IgD-negative memory B cell (primary cell): ENCODE measurements around the gene CBLL1. TPM values are rescaled to one million over a fixed set of nuclear protein-coding genes. Genes with fewer than 3 reads are reported as not detected.

Experiments
- polyA plus RNA-seq: library from polyadenylated mRNA; unstranded; fragments of 300-500 nt; fragmentation: Illumina TruSeq; gene quantifications from one replicate; pipeline ENCODE4 v1.2.3, GENCODE V29; 2021

Gene CBLL1
- polyA plus RNA-seq, 1 donor from 2014 or later = 74.9 TPM

Other genes starting within 250 kb of the CBLL1 start
- 27.3 TPM for gene COG5, start 180.2 kb upstream of the CBLL1 start, polyA plus RNA-seq
- 5.9 TPM for gene DUS4L, start 180.2 kb upstream of the CBLL1 start, polyA plus RNA-seq
- gene BCAP29, start 163.9 kb upstream of the CBLL1 start, polyA plus RNA-seq = 43.6 TPM
- gene SLC26A4, start 83.3 kb upstream of the CBLL1 start, polyA plus RNA-seq = not detected
- gene SLC26A3, start 59.1 kb downstream of the CBLL1 start, polyA plus RNA-seq = not detected
- 45.2 TPM for gene DLD, start 147.0 kb downstream of the CBLL1 start, polyA plus RNA-seq